AG09319 (cell line): ENCODE data around the gene COQ5.

Experiments used
- DNase-seq: peaks from one replicate; pipeline ENCODE4 v3.0.0-alpha.2; 2010; ENCODE audit warnings: low read depth; ENCODE audit errors: extremely low read depth
- TF ChIP-seq, protein P1 (sequence below): IDR thresholded peaks from 2 replicates; pipeline ENCODE4 v1.5.1; 2011; ENCODE audit warnings: low read depth, mild to moderate bottlenecking, inconsistent platforms, low read length, moderate library complexity

COQ5 gene

DNA sequence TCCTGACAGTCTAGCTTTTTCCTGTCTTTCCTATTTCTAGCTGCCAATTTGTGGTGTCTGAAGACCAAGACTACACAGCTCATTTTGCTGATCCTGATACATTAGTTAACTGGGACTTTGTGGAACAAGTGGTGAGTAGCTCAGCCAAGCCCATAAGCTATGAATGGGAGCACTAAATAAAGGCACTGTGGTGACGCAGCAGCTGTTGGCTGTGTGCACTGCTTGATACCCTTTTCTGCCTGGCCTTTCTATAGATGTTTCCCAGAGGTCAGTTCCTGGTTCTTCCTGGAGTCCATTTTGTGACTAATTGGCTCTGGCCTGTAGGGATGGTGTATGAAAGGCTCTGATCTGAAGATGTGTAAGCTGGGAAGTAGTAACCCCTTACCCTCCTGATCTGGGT is 25.7 kb upstream of the COQ5 start:
- TF ChIP-seq, protein P1, sequence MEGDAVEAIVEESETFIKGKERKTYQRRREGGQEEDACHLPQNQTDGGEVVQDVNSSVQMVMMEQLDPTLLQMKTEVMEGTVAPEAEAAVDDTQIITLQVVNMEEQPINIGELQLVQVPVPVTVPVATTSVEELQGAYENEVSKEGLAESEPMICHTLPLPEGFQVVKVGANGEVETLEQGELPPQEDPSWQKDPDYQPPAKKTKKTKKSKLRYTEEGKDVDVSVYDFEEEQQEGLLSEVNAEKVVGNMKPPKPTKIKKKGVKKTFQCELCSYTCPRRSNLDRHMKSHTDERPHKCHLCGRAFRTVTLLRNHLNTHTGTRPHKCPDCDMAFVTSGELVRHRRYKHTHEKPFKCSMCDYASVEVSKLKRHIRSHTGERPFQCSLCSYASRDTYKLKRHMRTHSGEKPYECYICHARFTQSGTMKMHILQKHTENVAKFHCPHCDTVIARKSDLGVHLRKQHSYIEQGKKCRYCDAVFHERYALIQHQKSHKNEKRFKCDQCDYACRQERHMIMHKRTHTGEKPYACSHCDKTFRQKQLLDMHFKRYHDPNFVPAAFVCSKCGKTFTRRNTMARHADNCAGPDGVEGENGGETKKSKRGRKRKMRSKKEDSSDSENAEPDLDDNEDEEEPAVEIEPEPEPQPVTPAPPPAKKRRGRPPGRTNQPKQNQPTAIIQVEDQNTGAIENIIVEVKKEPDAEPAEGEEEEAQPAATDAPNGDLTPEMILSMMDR, result no peak

GRCh38 chr12:120546050-120546386 is 17.1 kb upstream of the COQ5 start:
- no peak for DNase-seq
- TF ChIP-seq, protein P1, result no peak

More for the DNA sequence above, 25.7 kb upstream of the COQ5 start:
- no peak for DNase-seq

- TF ChIP-seq, protein P1, result no peak
- no peak for DNase-seq
Observed at GRCh38 chr12:120544691-120545090, 15.7 kb upstream of the COQ5 start.

DNA sequence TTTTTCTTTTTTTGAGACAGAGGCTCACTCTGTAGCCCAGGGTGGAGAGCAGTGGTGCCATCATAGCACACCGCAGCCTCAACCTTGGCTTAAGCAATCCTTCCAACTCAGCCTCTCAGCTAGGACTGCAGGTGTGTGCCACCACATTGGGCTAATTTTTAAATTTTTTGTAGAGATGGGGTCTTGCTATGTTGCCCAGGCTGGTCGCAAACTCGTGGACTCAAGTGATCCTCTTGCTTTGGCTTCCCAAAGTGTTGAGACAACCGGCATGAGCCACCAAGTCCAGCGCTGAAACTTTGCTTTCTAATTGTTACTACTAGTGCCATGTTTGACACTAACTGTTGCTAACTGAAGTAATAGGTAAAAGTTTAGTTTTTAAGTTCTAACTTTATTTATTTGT is 13.2 kb upstream of the COQ5 start:
- TF ChIP-seq, protein P1, result no peak

DNA sequence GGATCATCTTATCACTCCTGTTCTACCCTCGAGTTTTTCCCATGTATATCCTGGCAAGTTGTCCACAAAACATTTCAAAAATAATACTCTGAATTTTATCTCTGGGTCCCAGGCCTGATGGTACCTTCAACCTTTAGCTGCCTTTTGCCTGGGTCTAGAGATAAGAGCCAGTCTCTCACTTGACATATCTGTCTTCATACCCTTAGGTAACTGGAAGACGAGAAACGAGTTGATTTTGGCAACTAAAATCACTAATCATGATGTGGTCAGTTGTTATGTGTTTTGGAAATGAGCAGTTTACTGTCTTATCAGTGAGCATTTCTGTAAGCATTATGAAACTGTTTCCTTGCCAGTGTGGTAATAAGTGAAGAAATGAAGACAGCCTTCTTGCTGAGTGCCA is 11.5 kb upstream of the COQ5 start:
- TF ChIP-seq, protein P1, result no peak
- DNase-seq, result no peak

More for the DNA sequence above, 13.2 kb upstream of the COQ5 start:
- no peak for DNase-seq

GRCh38 chr12:120539303-120539702 is 10.3 kb upstream of the COQ5 start:
- DNase-seq, result no peak
- TF ChIP-seq, protein P1, result no peak

DNA sequence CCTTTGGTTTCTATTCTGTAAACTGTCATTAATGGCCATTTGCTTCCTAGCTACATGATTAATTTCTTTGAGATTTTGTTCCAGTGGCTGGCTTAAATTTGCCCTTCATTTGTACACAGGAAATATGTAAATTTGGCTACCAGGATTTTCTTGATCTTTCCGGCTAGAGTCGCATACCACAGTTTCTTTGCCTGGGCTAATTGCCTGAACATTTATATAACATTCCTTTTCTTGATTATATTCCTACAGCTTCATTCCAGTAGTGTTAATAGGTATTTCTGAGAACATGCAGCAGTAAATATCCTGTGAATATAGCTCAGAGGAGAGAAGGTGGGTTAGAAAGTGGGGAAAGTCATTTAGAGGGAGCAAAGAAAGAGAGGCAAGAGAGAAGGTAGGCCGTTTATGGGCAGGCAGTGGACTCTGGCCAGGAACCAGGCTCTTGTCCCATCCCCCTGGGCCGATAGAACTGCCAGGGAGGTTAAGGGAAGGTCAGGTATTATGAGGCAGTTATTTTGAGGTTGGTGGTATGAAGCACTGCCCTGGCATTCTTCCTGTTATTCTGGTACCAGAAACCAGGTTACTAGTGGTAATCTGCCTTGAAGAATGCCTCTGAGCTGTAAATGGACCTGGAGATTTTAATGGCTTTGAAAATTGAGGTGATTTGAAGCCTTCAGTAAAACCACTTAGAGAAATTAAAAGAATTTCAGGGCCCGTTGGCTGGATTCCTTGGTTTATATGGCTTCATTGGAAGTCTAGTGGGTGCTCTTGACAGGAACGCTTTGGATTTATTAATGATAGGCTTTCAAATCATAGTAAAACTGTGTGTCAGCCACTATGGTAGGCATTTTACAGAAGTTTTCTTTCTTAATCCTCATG is 9.6 kb upstream of the COQ5 start:
- no peak for DNase-seq

More for the DNA sequence above, 9.6 kb upstream of the COQ5 start:
- TF ChIP-seq, protein P1, result no peak
